ENCODE measurements around the gene JAM3.
"Not testable (repeated sequence)": the region's sequence is repeated elsewhere in the genome, so short reads cannot be mapped to it uniquely, and the experiment has no call there.

Gene JAM3

GRCh38 chr11:134063124-134063495 lies 5.8 kb upstream of the JAM3 start:
- DNase-seq, result no peak

DNA sequence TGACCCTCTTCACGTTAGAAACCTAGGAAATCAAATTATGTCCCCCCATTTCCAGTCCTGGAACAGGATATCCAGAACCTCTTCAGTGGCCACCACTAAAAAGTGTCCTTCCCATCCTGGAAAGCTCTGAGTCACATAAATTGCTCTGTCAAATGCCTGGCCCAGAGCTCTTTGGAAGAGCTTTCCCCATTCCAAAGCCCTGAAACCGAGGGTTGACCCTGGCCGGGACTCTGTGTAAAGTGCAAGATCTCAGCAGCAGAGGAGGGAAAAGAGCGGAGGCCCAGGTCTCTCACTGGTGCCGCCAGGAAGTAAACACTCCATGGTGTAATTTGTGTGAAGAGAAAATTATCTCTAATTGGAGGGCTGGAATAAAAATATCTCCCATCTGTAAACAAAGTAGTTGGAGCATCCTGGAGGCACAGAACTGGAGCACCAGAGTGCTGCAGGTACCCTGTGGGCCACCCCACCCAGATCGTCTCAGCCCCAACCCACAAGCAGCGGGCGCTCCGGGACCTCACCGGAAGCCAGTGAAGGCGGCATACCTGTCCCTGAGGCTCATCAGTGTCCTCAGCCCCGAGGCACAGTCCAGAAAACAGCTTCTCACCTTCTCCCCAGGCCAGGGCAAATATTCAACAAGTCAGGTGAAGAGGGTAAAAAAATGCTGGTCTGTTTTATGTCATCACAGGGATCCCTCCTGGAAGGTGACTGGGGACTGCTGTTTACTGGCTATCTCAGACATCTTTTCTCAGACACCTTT lies 4.7 kb upstream of the JAM3 start:
- DNase-seq, result no peak

- no peak for DNase-seq
These were observed 3.5 kb upstream of the JAM3 start for GRCh38 chr11:134065381-134065780.

DNA sequence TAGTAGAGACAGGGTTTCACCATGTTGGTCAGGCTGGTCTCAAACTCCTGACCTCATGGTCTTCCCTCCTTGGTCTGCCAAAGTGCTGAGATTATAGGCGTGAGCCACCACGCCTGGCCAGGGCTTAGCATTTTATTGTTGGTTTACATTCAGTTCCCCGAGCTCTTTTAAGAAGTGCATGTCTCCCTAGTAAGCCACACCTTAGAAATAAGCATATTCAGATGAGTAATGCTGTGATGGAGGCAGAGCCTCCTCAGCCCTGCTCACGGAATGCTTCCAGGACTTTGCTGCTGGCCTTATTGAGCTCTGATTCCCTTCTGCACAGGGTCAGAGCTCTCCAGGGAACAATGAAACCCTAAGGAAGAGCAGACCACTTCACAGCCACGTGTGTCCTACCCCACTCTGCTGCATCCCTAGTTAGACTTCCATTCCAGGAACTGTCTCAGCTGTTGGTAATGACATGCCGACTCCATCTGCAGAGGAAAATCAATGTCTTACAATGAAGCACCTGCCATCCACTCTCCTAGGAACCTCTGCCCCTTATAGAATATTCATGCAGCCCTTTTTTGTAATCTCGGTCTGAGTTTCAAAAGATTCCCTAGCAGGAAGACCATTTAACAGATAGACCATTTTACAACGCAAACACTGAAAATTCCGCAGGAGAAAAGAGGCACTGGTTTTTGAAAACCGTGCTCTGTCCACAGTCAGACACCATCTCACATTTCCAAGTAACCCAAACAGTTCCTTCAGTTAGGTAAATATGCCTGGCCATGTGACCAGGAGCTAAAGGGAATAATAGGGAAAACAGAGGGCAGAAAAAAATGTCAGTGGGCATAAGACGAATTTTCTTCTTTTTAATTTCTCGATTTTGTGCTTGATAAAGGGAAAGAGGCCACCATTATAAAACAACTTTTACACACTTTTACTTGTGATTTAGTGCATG lies 1.7 kb upstream of the JAM3 start:
- peak; percentile 79 for DNase-seq

DNA sequence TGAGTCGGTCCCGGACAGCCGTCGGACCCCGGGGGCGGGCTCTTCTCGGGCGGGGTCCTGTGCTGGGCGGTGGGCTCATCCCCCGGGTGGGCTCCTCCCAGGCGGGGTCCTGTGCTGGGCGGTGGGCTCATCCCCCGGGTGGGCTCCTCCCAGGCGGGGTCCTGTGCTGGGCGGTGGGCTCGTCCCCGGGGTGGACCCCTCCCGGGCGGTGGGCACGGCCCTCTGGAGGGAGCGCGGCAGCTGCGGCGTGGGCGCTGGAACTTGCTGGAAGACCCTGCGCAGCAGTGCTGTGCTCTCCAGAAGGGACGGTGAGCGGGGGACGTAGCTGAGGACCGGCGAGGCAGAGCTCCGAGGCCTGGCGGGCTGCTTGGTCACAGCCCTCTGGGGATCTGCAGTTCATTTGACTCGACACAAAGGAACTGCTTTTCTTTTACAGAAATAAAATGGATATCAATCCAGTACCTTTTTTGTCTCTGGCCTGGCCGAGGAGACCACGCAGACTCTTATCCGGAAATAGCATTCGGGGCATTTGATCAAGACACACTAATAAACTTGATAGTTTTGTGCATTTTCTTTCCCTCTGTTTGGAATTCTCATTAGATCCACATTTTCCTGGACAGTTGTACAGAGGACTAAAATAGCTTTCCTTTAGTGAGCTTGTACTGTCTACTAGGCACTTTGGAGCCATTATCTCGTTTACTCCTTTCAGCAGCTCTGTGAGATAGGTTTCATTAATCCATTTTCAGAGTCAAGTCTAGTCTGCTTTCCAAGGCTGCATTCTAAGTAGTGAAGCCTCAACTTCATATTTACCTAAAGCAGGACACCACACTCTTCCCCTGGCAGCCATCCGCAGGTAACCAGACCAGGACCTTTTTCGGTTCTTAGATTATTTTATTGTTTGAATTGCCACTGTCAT lies 812 bp downstream of the JAM3 start:
- no peak for DNase-seq

DNA sequence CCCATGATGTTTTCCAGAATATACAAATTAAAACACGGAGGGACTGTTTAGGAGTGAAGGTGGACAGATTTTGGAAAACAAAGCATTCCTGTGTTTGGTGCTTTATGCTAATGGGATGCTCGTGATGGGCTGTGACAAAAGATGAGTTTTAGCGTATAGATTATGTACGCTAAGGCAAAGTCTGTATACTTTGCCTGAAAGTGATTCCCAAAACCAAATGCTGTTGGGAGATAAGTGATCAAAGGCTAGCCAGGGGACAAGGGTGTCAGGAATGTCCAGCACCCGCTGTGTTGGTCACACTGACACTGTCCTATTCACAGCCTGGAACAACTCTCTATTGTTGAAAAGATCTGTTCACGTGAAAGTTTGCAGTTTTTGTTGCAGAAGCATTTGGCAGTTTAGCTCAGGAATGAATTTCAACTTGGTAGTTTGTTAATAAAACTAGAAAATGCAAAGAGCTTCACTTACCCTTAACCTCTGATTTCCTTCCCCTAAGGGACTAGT lies 1.5 kb downstream of the JAM3 start:
- DNase-seq, result no peak

- DNase-seq, result peak; percentile 12
These were observed 2.4 kb downstream of the JAM3 start for GRCh38 chr11:134071306-134071705.

DNA sequence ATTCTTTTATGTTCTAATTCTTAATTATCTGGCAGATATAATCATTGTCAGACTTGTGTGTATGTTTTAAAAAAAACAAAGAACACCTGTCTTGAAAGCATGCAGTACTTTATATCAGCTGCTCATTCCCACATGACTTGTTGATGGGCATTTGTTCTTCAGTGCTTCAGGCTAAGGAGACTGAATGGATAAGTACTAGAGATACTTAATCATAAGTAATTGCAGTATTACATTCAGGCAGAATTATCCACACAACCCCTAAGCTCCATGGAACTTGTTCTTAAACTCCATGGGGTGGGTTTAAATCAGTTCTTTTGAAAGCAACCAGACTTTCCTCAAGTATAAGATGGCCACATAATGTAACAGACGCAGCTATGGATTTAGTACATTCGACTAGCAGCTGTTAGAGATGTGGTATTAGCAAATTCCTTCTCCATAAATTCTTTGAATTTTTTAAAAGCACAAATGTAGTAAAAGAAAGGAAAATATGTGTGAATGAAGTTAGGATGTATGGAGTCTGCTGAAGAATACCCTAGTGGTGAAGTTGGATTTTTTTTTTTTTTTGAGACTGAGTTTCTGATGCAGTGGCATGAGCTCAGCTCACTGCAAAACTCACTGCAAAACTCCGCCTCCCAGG lies 3.0 kb downstream of the JAM3 start:
- no peak for DNase-seq

DNA sequence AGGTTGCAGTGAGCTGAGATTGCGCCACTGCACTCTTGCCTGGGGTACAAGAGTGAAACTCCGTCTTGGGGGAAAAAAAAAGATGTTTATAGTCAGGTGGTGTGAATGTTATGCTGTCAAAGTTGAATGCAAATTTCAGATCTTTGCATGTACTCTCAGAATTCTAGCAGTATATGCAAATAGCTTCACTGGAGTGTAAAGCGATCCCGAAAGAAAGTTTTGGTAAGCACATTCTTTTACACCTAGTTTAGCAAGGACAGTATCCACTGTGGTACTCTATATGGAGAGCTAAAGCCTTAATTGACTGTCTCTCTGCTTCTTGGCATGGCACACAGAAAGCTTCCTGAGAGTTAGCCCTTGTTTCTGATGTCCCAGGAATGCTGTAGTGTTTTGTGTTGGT lies 4.0 kb downstream of the JAM3 start:
- no peak for DNase-seq

GRCh38 chr11:134074346-134074745 lies 5.5 kb downstream of the JAM3 start:
- DNase-seq, result no peak

DNA sequence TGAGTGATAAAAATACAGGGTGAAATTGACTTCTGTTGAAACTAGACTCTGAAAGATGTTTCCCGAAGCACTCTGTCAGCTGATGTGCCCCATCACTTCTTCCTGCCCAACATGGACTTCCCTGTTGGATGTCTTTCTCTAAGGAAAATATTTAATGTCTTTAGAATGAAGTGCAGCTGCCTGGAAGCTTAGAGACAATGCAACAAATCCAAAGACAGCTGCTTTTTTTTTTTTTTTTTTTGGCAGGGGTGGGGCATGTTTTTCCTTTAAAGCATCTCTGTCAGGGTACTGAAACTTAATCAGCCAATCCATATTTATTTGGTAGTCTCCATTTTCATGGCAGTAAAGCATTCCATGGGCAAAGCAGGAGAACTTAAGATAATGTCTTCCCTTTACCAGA lies 5.9 kb downstream of the JAM3 start:
- no peak for DNase-seq

GRCh38 chr11:134079317-134079716 lies 10.4 kb downstream of the JAM3 start:
- DNase-seq, result no peak

DNA sequence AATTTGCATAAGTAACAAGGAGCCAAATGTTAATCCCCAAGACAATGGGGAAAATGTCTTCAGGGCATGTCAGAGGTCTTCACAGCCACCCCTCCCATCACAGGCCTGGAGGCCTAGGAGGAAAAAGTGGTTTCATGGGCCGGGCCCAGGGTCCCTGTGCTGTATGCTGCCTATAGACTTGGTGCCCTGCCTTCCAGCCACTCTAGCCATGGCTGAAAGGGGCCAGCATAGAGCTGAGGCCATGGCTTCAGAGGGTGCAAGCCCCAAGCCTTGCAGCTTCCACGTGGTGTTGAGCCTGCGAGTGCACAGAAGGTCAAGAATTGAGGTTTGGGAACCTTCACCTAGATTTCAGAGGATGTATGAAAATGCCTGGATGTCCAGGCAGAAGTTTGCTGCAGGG lies 12.4 kb downstream of the JAM3 start:
- not testable (repeated sequence) for DNase-seq

GRCh38 chr11:134082990-134083389 lies 14.1 kb downstream of the JAM3 start:
- no peak for DNase-seq

GRCh38 chr11:134086376-134086775 lies 17.5 kb downstream of the JAM3 start:
- DNase-seq, result no peak

GRCh38 chr11:134092006-134092405 lies 23.1 kb downstream of the JAM3 start:
- not testable (repeated sequence) for DNase-seq

DNA sequence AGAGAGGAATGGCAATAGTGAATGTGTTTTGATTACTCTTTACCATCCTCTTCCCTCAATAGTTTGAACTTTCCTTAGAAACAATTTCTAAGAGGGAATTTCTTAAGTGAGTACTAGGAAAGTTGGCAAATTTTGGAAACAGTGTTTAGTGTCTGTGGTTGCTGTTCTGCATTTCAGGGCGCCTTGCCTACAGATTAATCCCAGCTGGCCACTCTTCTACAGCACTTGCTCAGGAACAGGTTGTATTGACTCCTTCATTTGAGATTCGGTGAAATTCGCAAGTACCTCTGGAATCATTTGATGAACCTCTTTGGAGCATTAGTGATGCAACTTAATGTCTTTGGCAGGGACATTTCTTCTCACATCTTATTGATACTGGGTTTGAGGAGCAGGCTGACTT lies 28.3 kb downstream of the JAM3 start:
- DNase-seq, result no peak

- no peak for DNase-seq
These were observed 29.8 kb downstream of the JAM3 start for GRCh38 chr11:134098566-134099184.

DNA sequence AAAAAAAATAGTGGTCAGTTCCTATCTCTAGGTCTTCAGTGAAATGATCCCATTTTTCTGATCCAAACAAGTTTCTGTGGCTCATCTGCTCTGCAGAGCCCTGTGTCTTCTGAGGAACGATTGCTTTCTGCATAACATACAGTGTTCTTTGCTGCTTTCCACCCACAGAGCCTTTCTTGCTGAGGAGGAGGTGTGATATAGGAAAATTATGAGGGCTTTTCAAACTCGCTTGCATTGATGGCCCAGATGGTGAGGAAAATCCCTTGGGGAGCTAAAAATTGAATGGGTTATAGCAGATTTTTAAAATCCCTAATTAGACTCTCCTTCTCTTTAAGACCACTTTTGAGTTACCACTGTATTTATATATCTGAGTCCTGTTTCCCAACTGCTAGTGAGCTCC lies 31.3 kb downstream of the JAM3 start:
- no peak for DNase-seq

- no peak for DNase-seq
These were observed 32.4 kb downstream of the JAM3 start for GRCh38 chr11:134101282-134101681.

- DNase-seq, result no peak
These were observed 41.5 kb downstream of the JAM3 start for GRCh38 chr11:134110252-134110815.

GRCh38 chr11:134113787-134114186 lies 44.9 kb downstream of the JAM3 start:
- not testable (repeated sequence) for DNase-seq
